ENCODE measurements around the gene ZMIZ1.

ZMIZ1 gene

DNA sequence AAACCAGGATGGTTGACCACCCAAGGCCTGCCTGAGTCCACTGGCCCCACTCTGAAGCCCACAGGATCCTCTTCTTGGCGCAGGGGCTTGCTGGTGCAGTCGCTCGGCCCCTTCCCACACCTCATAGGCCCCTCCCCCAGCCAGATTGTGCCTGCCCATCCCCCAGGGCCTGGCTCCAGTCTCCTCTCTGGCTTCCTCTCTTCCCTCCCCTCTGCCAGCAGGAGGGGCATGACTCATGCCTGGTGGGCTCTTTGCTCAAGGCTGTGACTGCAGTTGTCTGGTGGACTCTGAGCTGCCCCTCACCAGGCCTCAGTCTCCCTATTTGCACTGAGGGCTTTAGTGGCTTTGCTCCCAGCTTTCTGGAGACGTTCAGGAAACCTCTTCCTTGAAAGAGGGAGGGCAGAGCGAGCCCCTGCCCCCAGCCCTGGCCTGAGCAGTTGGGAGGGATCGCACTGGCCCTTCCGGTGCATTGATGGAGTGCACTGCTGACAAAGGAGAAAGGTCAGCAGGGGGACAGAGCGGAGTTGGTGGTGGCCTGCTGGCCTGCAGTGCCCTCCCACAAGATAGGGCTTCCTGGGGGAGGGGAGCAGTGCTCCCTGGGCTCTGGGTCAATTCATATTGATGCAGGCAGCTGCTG, 60.7 kb downstream of the ZMIZ1 start:
- Histone ChIP-seq H3K4me2 (ENCODE audit: low read length) (peak overlapping the region; percentile 10), H3K14ac (ENCODE audit: low read length) (no peak overlapping the region), H3K18ac (ENCODE audit: low read length) (peak overlapping the region; percentile 2), H3K23ac (ENCODE audit: low read length) (no peak overlapping the region), H3K79me2 (ENCODE audit: control insufficient read depth, insufficient read depth, low read length, poor library complexity) (peaks cover 8% of the 10 kb centered on the region), H4K12ac (ENCODE audit: low read depth, low read length) (no peak overlapping the region), H3K4me3 (ENCODE audit: low read depth, low read length) (no peak overlapping the region), H3K4ac (ENCODE audit: low read depth, low read length) (no peak overlapping the region), H3K9ac (ENCODE audit: low read length) (no peak overlapping the region), H4K91ac (ENCODE audit: low read depth, low read length) (peak overlapping the region; percentile 0), H2AK5ac (ENCODE audit: low read length) (no peak overlapping the region), H3K9me3 (ENCODE audit: insufficient read depth, low read depth, low read length) (no peaks in the 10 kb centered on the region), H3K4me1 (ENCODE audit: control insufficient read depth in 1 of 2, insufficient read depth in 2 of 2, low read length in 2 of 2) (peaks cover 29 to 47% of the 10 kb centered on the region in 2 experiments), H2BK12ac (ENCODE audit: low read length) (no peak overlapping the region), H4K8ac (ENCODE audit: low read depth, low read length) (no peak overlapping the region), H3K27me3 (ENCODE audit: insufficient read depth, low read length) (no peaks in the 10 kb centered on the region), H3K27ac (ENCODE audit: low read depth, low read length) (no peak overlapping the region), H2AFZ (ENCODE audit: insufficient read depth, low read length, poor library complexity) (no peak overlapping the region), H2BK5ac (ENCODE audit: low read depth, low read length, poor library complexity) (no peak overlapping the region), H3K79me1 (ENCODE audit: low read length) (no peaks in the 10 kb centered on the region), H3K36me3 (ENCODE audit: control insufficient read depth in 1 of 2, insufficient read depth in 2 of 2, low read length in 2 of 2) (peaks cover 56 to 60% of the 10 kb centered on the region in 2 experiments), H2BK120ac (ENCODE audit: insufficient read depth, low read length, poor library complexity) (no peak overlapping the region)
- no CpG with 5 or more reads among the region's 8 CpGs for WGBS (ENCODE audit: extremely low coverage, insufficient coverage, insufficient read length)
- DNase-seq = no peak

DNA sequence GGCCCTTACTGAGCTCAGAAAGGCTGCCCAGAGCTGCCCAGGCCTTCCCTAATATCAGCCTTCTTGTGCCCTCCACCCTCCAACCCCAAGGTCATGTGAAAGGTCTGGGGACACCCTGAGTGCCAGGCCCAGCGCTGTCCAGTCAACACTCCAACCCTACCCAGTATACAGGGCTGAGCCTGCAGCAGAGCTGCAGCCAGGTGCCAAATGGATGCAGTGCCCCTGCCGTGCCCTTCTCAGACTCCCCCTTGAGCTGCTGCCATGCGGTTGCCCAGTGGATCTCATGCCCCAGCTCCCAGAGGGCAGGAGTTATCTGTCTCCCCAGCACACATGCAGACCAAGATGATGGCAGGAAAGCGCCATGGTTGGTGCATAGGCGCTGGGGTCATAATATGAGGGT, 61.5 kb downstream of the ZMIZ1 start:
- Histone ChIP-seq H4K8ac (ENCODE audit: low read depth, low read length) (no peak overlapping the region), H2BK120ac (ENCODE audit: insufficient read depth, low read length, poor library complexity) (no peak overlapping the region), H4K91ac (ENCODE audit: low read depth, low read length) (no peak overlapping the region), H3K36me3 (ENCODE audit: control insufficient read depth in 1 of 2, insufficient read depth in 2 of 2, low read length in 2 of 2) (peaks cover 52 to 56% of the 10 kb centered on the region in 2 experiments), H2AK5ac (ENCODE audit: low read length) (no peak overlapping the region), H3K4me3 (ENCODE audit: low read depth, low read length) (no peak overlapping the region), H2BK5ac (ENCODE audit: low read depth, low read length, poor library complexity) (no peak overlapping the region), H3K23ac (ENCODE audit: low read length) (no peak overlapping the region), H3K79me2 (ENCODE audit: control insufficient read depth, insufficient read depth, low read length, poor library complexity) (peaks cover 8% of the 10 kb centered on the region), H4K12ac (ENCODE audit: low read depth, low read length) (no peak overlapping the region), H3K4me1 (ENCODE audit: control insufficient read depth in 1 of 2, insufficient read depth in 2 of 2, low read length in 2 of 2) (peaks cover 29 to 47% of the 10 kb centered on the region in 2 experiments), H3K4me2 (ENCODE audit: low read length) (no peak overlapping the region), H3K79me1 (ENCODE audit: low read length) (no peaks in the 10 kb centered on the region), H3K18ac (ENCODE audit: low read length) (peak overlapping the region; percentile 2), H3K9ac (ENCODE audit: low read length) (no peak overlapping the region), H3K14ac (ENCODE audit: low read length) (no peak overlapping the region), H2AFZ (ENCODE audit: insufficient read depth, low read length, poor library complexity) (no peak overlapping the region), H3K27me3 (ENCODE audit: insufficient read depth, low read length) (no peaks in the 10 kb centered on the region), H3K9me3 (ENCODE audit: insufficient read depth, low read depth, low read length) (no peaks in the 10 kb centered on the region), H3K4ac (ENCODE audit: low read depth, low read length) (no peak overlapping the region), H2BK12ac (ENCODE audit: low read length) (no peak overlapping the region), H3K27ac (ENCODE audit: low read depth, low read length) (no peak overlapping the region)
- WGBS (ENCODE audit: extremely low coverage, insufficient coverage, insufficient read length) = no CpG with 5 or more reads among the region's 5 CpGs
- DNase-seq = no peak

- Histone ChIP-seq H3K14ac (ENCODE audit: low read length) (no peak overlapping the region), H2BK120ac (ENCODE audit: insufficient read depth, low read length, poor library complexity) (no peak overlapping the region), H3K4me3 (ENCODE audit: low read depth, low read length) (no peak overlapping the region), H3K79me2 (ENCODE audit: control insufficient read depth, insufficient read depth, low read length, poor library complexity) (peaks cover 10% of the 10 kb centered on the region), H2AFZ (ENCODE audit: insufficient read depth, low read length, poor library complexity) (no peak overlapping the region), H4K12ac (ENCODE audit: low read depth, low read length) (no peak overlapping the region), H4K8ac (ENCODE audit: low read depth, low read length) (no peak overlapping the region), H3K27me3 (ENCODE audit: insufficient read depth, low read length) (no peaks in the 10 kb centered on the region), H3K18ac (ENCODE audit: low read length) (peak overlapping the region; percentile 20), H4K91ac (ENCODE audit: low read depth, low read length) (no peak overlapping the region), H2AK5ac (ENCODE audit: low read length) (no peak overlapping the region), H3K27ac (ENCODE audit: low read depth, low read length) (no peak overlapping the region), H3K9me3 (ENCODE audit: insufficient read depth, low read depth, low read length) (no peaks in the 10 kb centered on the region), H3K23ac (ENCODE audit: low read length) (no peak overlapping the region), H3K9ac (ENCODE audit: low read length) (no peak overlapping the region), H2BK12ac (ENCODE audit: low read length) (no peak overlapping the region), H2BK5ac (ENCODE audit: low read depth, low read length, poor library complexity) (no peak overlapping the region), H3K4ac (ENCODE audit: low read depth, low read length) (no peak overlapping the region), H3K4me2 (ENCODE audit: low read length) (no peak overlapping the region), H3K79me1 (ENCODE audit: low read length) (no peaks in the 10 kb centered on the region), H3K36me3 (ENCODE audit: control insufficient read depth in 1 of 2, insufficient read depth in 2 of 2, low read length in 2 of 2) (peaks cover 51 to 54% of the 10 kb centered on the region in 2 experiments), H3K4me1 (ENCODE audit: control insufficient read depth in 1 of 2, insufficient read depth in 2 of 2, low read length in 2 of 2) (peaks cover 29 to 47% of the 10 kb centered on the region in 2 experiments)
- no peak for DNase-seq
- WGBS (ENCODE audit: extremely low coverage, insufficient coverage, insufficient read length) = no CpG with 5 or more reads among the region's 5 CpGs
Observed at GRCh38 chr10:79130846-79131245, 62.1 kb downstream of the ZMIZ1 start.

- Histone ChIP-seq H4K12ac (ENCODE audit: low read depth, low read length) (no peak overlapping the region), H3K18ac (ENCODE audit: low read length) (peak overlapping the region; percentile 4), H3K79me1 (ENCODE audit: low read length) (no peaks in the 10 kb centered on the region), H3K4me3 (ENCODE audit: low read depth, low read length) (no peak overlapping the region), H2BK12ac (ENCODE audit: low read length) (no peak overlapping the region), H3K79me2 (ENCODE audit: control insufficient read depth, insufficient read depth, low read length, poor library complexity) (peaks cover 9% of the 10 kb centered on the region), H2BK120ac (ENCODE audit: insufficient read depth, low read length, poor library complexity) (no peak overlapping the region), H3K9me3 (ENCODE audit: insufficient read depth, low read depth, low read length) (no peaks in the 10 kb centered on the region), H3K4ac (ENCODE audit: low read depth, low read length) (no peak overlapping the region), H3K27me3 (ENCODE audit: insufficient read depth, low read length) (no peaks in the 10 kb centered on the region), H3K23ac (ENCODE audit: low read length) (no peak overlapping the region), H3K4me1 (ENCODE audit: control insufficient read depth in 1 of 2, insufficient read depth in 2 of 2, low read length in 2 of 2) (peaks cover 29 to 46% of the 10 kb centered on the region in 2 experiments), H3K27ac (ENCODE audit: low read depth, low read length) (no peak overlapping the region), H4K8ac (ENCODE audit: low read depth, low read length) (no peak overlapping the region), H4K91ac (ENCODE audit: low read depth, low read length) (no peak overlapping the region), H2BK5ac (ENCODE audit: low read depth, low read length, poor library complexity) (no peak overlapping the region), H3K9ac (ENCODE audit: low read length) (no peak overlapping the region), H2AK5ac (ENCODE audit: low read length) (no peak overlapping the region), H2AFZ (ENCODE audit: insufficient read depth, low read length, poor library complexity) (no peak overlapping the region), H3K36me3 (ENCODE audit: control insufficient read depth in 1 of 2, insufficient read depth in 2 of 2, low read length in 2 of 2) (peaks cover 41 to 46% of the 10 kb centered on the region in 2 experiments), H3K4me2 (ENCODE audit: low read length) (no peak overlapping the region), H3K14ac (ENCODE audit: low read length) (no peak overlapping the region)
- peak in 1 of 2 donors; percentile 36 for DNase-seq
- WGBS (ENCODE audit: extremely low coverage, insufficient coverage, insufficient read length) = no CpG with 5 or more reads among the region's 13 CpGs
Observed at GRCh38 chr10:79131836-79132631, 63.3 kb downstream of the ZMIZ1 start.

Data from trophoblast cell (in vitro differentiated cells and primary cell).